ENCODE data around the gene FSIP1.

FSIP1 gene

DNA sequence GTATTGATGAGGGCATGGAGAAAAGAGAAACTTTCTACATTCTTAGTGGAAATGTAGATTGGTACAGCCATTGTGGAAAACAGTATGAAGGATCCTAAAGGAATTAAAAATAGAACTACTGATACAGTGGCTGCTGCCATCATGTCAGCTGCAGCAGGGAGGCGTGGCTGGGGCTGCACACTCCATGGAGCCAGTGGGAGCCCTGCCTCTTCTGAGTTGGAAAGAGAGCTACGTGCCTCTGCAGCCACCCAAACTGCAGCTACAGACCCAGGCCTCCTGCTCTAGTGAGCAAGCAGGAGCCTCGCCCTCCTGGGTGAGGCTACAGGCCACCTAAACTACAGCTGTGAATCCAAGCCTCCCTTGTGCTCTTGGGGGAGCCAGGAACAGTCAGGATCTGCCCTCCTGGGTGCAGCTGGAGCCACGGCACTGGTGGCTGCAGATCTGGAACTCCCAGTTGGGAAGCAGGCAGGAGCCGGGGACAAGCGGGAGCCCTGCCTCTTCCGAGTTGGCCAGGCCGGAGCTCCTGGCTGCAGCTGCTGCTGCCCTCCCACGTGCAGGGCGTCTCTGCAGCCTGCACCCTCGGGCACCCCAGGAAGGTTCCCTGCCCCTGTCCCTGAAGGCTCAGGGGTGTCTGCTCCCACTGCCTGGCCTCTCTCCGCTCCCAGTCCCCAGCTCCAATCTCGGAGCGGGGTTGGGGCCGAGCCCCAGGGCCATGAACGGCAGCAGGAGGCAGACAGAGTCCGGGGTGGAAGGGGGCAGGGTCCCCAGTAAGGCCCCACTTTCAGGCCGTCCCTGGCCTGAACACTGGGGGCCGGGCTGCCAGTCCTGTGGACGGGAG lies 137.3 kb downstream of the FSIP1 start:
- DNase-seq (ENCODE audit: low spot score), result no peak

DNA sequence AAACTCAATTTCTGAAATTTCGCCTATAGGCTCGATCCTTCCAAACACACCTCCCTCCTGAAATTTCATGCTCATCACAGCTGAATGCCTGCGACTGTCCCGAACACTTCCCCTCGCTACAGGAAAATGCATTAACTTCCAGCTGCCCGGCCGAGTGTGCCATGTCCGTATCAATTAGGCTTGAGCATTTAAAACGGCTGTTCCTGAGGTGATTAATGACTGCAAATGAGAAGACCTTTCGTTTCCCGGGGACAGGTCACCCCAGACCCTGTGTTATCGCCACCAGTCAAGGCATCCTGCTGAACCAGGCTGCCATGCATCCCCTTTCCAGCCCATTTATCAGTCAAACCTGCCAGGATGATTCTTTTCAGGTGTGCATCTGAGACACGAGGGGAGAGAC lies 138.5 kb downstream of the FSIP1 start:
- DNase-seq (ENCODE audit: low spot score), result no peak

DNA sequence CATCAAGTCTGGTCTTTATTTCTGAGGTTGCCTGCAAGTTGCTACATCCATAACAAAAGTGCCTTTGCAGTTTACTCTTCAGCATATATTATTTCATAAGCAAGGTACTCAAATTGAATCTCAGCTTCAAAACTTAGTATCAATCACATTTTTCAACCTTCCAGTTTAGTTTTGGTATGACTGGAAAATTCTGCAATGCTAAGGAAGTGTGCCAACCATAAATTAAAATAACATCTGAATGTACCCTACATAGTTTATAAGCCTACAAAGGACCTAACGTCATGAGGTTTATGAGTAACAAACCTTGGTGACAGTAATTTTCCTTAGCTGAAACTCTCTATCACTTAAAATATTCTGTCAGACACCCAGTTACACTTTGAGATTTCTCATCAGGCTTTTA lies 138.9 kb downstream of the FSIP1 start:
- DNase-seq (ENCODE audit: low spot score), result no peak

DNA sequence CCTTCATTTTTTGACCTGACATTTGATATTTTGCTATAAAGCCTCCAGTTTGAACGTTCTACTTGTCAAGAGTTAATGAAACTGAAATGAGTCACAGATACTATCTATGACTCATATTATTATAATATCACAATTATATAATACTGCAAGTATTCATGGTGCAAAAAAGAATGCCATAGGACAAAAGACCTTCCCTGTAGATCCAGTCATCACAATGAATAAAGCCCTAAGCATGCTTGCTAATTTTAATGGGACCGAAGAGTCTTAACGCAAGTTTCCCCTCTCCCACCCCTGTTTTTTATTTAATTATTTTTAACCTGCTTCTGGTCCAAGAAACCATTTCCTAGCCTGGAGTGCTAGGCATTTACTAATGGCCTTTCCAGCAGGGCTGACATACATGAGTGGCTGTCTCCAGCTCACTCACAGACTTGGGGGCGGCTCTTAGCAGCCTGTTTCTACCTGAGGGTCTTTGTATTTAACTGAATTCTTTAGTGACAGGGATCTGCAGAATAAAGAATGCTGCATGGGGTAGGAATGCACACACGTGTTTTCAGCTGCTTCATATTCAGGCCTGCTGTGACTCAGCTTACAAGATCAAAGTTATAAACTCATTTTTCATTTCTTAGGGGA lies 140.5 kb downstream of the FSIP1 start:
- no peak for DNase-seq (ENCODE audit: low spot score)

DNA sequence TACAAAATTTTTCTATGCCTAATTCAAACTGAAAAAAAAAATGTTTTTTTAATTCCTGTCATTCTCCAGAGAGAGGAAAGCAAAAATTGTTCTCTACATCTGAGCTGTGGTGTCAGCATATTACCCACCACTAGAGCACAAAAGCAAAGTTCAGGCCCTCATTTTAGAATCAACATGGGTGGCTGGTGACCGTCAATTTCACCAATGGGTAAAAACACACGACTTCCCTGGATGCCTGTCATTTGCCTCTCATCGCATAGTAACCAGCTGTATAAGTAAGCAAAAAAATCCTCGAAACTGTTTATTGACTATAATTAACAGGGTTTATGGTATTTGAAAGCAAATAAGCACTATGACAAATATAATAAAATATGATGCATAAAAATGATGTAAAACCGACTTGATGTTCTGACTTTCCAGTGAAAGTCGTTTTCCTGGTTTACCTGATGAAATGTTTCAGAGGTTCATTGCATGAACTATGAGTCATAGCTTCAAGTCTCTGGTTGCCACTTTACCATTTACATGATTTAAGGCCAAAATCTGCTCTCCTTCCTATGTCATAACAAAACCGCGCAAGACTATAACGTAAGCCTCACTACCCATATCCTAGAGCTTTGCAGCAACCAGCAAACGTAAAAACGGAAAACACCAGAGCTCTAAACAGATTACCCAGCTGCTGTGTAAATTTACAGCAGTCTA lies 141.3 kb downstream of the FSIP1 start:
- DNase-seq (ENCODE audit: low spot score), result no peak

DNA sequence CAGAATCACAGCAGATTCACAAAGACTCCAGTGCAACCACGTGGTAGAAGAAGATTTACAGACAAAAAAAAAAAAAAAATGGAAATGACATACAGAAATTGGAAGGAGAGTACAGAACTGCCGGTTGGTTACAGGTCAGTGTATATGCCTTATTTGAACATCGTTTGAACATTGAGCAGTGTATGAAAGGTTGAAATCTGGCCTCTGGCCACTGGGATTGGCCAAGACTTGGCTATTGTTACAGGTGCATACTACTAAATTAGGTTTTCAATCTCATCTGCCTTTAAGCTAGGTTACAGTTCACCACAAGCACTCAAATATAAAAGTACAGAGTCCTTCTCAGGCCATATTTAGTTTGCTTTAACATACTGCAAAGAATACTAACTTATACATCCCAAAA lies 142.0 kb downstream of the FSIP1 start:
- no peak for DNase-seq (ENCODE audit: low spot score)

DNA sequence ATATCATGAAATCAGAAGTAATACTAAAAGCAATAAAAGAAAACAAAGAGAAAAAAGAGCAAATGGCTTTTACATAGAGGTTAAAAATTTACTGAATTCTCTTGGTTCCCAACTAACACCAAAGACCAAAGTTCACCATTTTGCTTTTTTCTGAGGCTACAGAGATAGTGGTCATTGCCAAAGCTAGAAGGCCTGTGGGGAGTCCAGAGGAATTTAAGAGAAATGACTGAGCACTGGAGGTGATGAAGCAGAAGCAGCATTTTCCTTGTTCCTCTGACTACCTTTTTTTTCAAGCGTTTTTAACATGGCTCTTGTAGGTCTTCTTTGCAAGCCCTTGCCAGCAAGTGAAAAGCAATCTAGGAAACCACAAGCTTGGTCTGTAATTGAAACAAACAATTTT lies 143.6 kb downstream of the FSIP1 start:
- DNase-seq (ENCODE audit: low spot score), result no peak

DNA sequence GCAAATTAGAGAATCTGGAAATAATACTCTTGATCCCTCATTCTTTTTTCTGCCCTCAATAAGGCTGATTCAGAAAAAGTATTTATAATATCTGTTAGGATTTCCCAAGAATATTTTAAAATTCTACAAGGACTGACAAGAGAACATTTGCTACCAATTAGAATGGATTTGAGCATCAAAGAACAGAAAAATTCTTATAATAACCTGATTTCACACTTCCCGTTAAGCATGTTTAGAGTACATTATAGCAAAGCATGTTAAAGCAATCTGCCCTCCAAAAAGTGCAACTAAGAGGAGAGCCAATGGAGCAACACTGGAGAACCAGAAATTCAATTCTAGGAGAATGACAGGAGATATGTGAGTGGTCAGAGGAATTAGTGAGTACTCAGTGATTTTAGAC lies 144.6 kb downstream of the FSIP1 start:
- no peak for DNase-seq (ENCODE audit: low spot score)

DNA sequence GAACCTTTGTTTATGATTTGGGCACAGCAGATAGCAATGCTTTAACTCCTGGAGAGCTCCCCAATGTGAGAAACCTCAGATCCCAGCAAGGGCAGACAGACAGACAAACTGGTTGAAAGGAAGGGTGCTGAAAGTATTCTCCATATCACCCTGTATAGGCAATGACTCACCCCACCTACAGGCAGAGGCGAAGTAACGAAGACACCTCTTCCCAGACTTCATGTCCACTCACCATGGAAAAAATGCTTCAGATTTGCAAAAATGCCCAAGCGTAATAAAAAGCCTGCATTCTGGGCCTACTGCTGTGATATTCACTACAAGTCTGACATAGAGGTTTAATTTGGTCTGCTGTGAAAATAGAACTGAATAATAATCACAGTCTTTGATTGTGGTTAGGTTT lies 151.3 kb downstream of the FSIP1 start:
- DNase-seq (ENCODE audit: low spot score), result no peak

DNA sequence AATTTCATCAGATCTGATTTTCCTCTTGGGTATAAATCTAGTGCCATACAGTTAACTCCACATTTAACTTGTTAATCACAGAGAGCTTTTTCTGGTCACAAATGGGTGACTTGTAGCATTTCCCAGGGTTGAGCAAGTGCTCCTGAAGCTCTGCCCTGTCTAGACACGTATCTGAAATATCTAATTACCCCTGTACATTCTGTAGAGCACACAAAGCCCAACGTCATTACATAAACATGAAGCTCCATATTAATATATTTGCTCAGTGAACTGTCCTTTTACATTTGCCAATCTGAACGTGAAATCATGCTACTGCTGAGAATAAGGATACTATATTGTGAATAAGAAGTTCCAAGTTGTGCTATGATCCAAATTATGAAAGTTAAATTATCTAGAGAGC lies 152.7 kb downstream of the FSIP1 start:
- no peak for DNase-seq (ENCODE audit: low spot score)

DNA sequence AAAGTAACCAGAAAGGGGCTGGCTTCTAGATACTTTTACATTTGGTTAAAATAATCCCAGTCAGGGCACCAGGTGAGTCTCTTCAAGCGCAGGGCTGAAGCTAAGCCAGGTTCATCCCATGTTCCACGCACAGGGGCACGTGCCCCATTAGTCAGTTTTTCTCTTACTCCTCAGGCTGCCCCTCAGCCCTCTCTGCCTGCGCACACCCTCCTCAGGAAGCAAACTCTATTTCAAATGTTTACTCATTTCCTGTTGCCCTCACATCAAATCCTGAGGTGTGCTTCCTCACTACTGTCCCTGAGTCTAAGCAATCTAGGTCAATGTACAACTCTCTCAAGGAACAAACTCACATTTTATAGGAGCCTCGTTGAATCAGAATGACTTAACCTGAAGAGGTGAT lies 153.3 kb downstream of the FSIP1 start:
- no peak for DNase-seq (ENCODE audit: low spot score)

DNA sequence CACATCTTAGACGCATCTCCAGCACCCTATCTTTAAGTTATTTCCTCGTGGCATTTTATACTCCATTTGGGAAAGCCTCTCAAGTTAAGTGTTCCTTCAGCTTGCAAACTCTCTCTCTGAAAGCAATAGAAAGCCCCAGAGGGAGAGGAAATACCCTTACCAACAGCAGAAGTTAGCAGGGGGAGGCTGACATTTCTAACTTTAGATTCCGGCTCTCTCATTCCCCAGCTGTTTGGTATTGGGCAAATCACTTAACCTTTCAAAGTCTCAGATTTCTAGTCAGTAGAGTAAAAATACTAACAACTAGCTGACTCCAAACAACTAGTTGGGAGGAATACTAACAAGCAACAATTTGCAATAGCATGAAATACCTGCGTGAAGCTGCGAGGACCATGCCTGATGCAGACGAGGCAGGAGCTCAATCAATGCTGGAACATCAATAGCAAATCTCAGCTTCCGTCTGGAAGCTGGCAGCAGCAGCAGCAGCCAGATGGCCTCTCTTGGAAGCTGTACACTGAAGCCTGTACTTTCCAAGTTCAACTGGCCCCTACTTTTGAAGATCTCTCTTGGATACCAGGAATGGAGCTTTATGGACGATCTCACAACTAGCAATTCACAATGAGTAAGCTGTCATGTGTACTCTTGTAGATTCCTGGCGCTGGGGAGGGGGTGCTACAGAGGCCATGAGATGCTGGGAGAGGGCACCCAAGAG lies 153.9 kb downstream of the FSIP1 start:
- DNase-seq (ENCODE audit: low spot score), result no peak

DNA sequence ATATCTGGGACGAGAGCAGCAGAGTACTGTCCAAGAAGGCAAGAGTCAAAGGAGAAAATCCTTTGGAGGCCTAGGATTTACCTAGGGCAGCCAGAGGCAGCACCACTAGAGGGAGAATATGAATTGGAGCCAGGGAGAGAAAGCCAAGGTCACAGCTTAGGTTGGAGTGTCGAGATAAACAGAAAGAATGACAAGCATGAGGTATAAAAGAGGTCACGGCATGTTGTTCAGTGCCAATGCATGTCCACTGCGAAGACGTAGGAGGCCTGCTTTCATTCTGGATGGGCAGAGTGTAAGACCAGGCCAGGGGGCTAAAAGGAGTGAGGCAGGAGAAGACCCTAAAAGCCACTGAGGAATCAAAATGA lies 154.5 kb downstream of the FSIP1 start:
- no peak for DNase-seq (ENCODE audit: low spot score)

DNA sequence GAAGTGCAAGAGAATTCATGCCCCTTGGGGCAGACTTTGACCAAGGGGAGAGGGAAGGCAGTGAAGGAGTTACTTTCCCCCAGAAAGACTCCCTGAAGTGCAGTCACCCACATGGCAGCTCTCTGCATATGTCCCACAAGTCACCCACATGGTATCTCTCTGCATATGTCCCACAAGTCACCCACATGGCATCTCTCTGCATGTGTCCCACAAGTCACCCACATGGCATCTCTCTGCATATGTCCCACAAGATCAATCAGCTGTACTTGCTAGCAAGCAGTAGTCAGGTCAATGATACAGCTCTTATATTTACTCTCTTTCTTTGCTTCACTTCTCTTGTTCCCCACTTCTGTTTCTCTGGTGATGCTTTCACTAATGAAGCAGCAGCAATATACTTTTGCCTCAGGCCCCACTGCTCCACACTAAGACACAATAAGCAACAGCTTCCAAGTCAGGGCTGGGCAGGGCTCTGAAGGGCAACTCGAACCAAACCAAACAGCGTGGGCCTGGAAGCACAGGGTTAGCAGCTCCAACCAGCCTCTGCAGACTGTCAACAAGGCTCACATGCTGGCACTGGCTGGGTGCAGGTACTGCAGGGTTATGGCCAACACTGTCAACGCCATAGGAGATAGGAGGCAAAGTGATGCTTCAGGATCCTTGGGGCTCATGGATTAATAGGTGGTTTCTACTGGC lies 155.0 kb downstream of the FSIP1 start:
- DNase-seq (ENCODE audit: low spot score), result no peak

DNA sequence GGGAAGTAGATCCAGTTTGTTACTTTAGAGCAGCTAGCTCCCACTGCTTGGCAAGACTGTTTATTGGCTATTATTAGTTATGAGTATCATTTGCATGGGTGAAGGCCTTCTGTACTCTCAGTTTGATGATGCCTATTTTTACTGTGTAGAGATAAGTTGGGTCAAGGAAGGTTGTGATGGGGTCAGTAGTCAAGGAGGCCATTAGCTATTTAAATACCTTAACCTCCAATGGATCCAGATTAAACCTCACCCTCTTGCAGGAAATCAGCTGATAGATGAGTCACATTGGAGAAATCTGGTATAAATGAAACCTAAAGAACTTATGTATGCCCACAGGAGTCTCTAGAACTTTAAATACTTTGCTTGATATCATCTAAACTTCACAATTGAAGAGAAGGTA lies 156.8 kb downstream of the FSIP1 start:
- DNase-seq (ENCODE audit: low spot score), result no peak

DNA sequence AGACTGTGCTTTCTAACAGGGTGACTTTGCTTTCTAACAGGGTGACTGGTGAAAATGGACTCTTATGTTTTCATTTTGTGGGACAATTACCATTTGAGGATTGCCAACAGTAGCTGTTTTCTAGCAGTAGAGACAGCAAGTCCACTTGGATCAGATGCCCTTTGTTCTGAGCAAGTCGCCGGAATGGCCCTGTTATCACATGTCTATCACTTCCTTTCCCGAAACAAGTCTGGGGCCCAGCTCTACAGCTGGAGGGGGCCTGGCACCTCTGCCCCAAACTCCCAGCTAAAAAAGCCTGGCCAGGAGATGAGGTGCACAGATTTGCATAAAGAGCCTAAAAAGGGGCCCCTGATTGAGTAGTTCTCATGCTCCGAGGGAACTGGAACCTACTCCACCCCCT lies 157.2 kb downstream of the FSIP1 start:
- DNase-seq (ENCODE audit: low spot score), result no peak

DNA sequence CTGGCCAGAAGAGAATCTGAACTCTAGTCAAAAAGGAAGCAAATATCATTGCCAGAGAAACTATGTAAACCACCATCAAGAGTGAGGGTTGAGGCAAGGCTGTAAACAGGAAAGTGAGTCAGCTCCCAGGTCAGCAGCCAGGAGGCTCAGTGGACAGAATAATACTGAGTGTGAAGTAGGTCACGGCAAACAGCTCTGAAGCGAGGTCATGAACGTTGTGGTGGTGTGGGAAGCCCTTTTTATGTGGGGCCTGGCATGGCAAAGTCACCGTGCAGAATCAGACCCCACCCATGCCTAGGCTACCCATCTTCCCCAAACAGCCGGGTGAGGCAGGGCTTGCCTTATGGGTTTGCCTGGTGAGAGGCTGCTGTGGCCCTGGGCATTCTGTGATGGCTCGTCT lies 157.8 kb downstream of the FSIP1 start:
- DNase-seq (ENCODE audit: low spot score), result no peak

DNA sequence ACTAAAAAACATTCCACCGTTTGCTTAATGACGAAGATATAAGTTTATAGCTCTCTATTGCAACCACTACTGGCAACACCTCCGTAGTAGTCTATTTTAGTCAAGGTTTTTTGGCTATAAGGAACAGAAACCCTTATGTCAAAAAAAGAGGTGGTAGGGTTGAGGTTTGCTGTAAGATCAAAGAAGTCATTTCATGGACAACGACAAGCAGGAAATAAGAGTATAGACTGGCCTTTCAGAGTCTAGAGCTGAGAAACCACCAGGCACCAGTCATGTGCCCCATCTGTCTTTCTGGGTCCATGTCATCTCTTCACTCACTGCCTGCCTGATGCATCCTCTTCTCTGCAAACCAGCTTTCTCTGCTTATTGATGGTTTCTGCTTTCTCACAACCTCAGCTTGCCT lies 159.1 kb downstream of the FSIP1 start:
- no peak for DNase-seq (ENCODE audit: low spot score)

DNA sequence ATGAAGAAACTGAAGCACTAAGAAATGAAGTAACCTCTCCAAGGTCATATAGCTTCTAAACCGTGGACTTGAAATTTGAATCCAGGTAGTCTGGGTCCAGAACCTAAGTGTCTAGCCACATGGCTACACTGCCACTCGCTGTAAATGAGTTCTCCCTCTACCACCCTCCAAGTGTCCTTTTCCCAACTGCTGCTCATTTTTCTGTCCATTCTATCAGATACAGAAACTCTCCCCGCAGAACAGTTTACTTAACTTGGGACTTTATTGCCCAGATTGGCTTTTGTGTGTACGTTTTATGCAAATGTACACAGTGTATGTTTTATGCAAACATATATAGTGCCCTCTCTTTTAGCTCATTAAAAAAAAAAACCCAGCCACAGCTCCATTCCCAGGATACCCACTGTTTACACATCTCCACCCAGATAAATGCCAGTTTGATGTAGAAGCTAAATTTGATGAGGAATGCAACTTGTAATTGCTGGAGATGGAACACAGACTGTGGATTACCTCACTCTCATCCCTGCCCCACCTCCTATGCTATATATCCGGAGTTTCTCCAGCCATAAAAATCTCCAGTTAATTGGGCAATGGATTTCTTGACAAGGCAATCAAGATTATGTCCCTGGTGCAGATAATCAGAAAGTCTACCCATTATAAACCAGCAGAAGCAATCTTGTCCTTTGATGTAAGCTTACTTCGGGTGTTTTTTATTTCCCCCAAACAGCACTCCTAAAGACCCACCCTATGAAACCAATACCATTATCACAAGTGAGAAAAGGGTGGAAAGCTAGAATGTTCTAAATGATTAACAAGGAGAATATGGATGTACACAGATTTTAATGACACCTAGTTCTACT lies 159.8 kb downstream of the FSIP1 start:
- no peak for DNase-seq (ENCODE audit: low spot score)

DNA sequence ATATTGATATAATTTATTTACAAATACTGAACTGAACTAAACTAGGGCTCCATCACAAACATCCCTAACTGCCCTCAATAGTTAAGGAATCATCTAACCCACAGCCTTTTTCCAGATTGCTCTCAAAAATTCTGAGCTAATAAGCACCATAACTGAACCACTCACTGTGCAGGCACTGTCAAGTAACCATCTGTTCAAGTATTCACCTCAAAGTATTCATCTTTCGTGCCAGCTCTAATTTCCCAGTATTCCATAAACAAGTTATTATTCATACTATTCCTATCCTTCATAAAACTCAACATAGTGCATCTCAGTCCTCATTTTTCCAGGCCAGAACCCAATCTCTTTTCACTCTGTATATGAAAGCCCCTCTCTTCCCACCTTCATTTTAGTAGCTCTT lies 160.7 kb downstream of the FSIP1 start:
- no peak for DNase-seq (ENCODE audit: low spot score)

DNA sequence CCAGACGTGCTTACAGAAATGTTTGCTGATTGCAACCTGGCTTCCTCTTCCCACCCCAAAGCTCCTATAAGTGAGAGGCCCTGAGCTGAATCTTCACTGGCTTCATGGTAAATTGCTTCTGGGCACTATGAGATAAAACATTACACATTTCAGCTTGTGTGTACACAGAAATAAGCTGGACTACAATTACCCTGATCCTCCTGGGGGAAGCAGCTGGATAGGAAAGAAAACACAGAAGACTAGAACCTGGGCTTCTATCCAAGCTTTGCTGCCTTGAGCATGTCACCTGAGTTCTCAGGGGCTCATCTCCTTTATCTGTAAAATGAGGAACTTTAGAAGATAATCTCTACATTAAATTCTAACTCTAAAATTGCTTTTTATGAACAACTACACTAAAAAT lies 161.4 kb downstream of the FSIP1 start:
- DNase-seq (ENCODE audit: low spot score), result no peak

Data from germinal center (tissue), 1 donor.